Transverse colon (tissue), 4 donors: ENCODE measurements around the gene FAM114A2. TPM values are rescaled to one million over a fixed set of nuclear protein-coding genes. Genes with fewer than 3 reads are reported as not detected.

ENCODE experiments used
- DNase-seq: peaks from one replicate; pipeline ENCODE4 v3.0.0-alpha.2; 2019
- H3K27ac ChIP-seq, 4 donors: fragments of 200-600 bp; sonication (generic); 2 replicates each; pipeline ENCODE4 v1.5.1; 2016 to 2018; ENCODE audit warnings: inconsistent platforms in 4 of 4
- H3K27me3 ChIP-seq: fragments of 200-600 bp; sonication (generic); 2 replicates; pipeline ENCODE4 v1.5.1; 2017; ENCODE audit warnings: inconsistent platforms
- H3K36me3 ChIP-seq, 4 donors: fragments of 200-600 bp; sonication (generic); 2 replicates each; pipeline ENCODE4 v1.5.1; 2017 to 2019; ENCODE audit warnings: inconsistent platforms in 4 of 4
- H3K4me1 ChIP-seq, 4 donors: fragments of 200-600 bp; sonication (generic); 2 replicates each; pipeline ENCODE4 v1.5.1; 2017 to 2020; ENCODE audit warnings: inconsistent platforms in 4 of 4
- H3K4me3 ChIP-seq, 4 donors: fragments of 200-600 bp; sonication (generic); 1 replicate in 1 of 4; 2 replicates in 3 of 4; pipeline versions ENCODE4 v1.5.1 to v1.6.1; 2017 to 2019; ENCODE audit warnings: inconsistent platforms in 4 of 4
- H3K9me3 ChIP-seq, 2 donors: fragments of 200-600 bp; sonication (generic); 2 replicates each; pipeline ENCODE4 v1.5.1; 2017 to 2019; ENCODE audit warnings: inconsistent platforms in 2 of 2
- CTCF ChIP-seq, 5 experiments: fragments of 200-600 bp in 3 of 5; fragments of 450-650 bp in 2 of 5; sonication (generic) in 3 of 5; IDR thresholded peaks; 1 replicate in 2 of 5; 2 replicates in 3 of 5; pipeline ENCODE4 v1.5.1; 2016 to 2017; ENCODE audit warnings: antibody characterized with exemption in 5 of 5, inconsistent platforms in 3 of 5, mild to moderate bottlenecking in 2 of 5, moderate library complexity in 1 of 5
- EP300 ChIP-seq: sonication (generic); formaldehyde crosslinking; IDR thresholded peaks from one replicate; pipeline ENCODE4 v1.6.1; 2017; ENCODE audit warnings: antibody characterized with exemption, low read depth
- POLR2A ChIP-seq: fragments of 450-650 bp; IDR thresholded peaks from one replicate; pipeline ENCODE4 v1.6.1; 2016; ENCODE audit warnings: antibody characterized with exemption, mild to moderate bottlenecking, moderate library complexity
- POLR2AphosphoS5 ChIP-seq, 3 donors: sonication (generic); formaldehyde crosslinking; IDR thresholded peaks; one replicate each; pipeline ENCODE4 v1.6.1; 2016; ENCODE audit warnings: antibody characterized with exemption in 3 of 3
- WGBS, 2 donors: methylation state at CpG; one replicate each; pipeline ENCODE4 v1.1.5; 2018; ENCODE audit warnings: low coverage in 1 of 2; 5-methylcytosine and 5-hydroxymethylcytosine counted together
- in situ Hi-C, 4 donors: fragments of 200-750 bp; cut with MboI; loops; one replicate each; pipeline versions ENCODE4 v1.15.0 to v1.15.1; 2017; ENCODE audit warnings: low sequenced_read_pairs in 3 of 4, low pct_ligation_motif_present in 1 of 4, low pct_unique_long_range_greater_than_20kb in 1 of 4
- intact Hi-C: fragments of 100-400 bp; cut with DNase I; formaldehyde crosslinking; loops from one replicate; pipeline ENCODE4 v1.15.1; 2023; ENCODE audit warnings: low total_unique reads
- total RNA-seq, 4 donors: library from RNA; depleted of rRNA; stranded (reverse); fragments of >200 nt; gene quantifications; one replicate each; pipeline ENCODE4 v1.1.0, GENCODE V29; 2016

FAM114A2 gene
- total RNA-seq, 4 donors from 2014 or later = 4.5 to 18.0 (median 10.6) TPM

- WGBS, 2 donors = 67% methylated on average over 3 of the region's 3 CpGs; no CpG with 5 or more reads in 1 of the 2 donors
- TF ChIP-seq EP300 (no peak), POLR2A (no peak), CTCF (IDR thresholded peaks at IDR 0.05) (no peak), POLR2AphosphoS5 (IDR thresholded peaks at IDR 0.05) (no peak)
- peaks cover 3% of the 10 kb centered on the region for H3K27me3 ChIP-seq
- no peak for DNase-seq
- H3K36me3 ChIP-seq = no peaks in the 10 kb centered on the region
- H3K9me3 ChIP-seq = no peaks in the 10 kb centered on the region
- intact Hi-C loops = loop anchor here (5.0 kb wide), 1 partner anchor 1437 kb away; no protein-coding TSS in a partner anchor
- in situ Hi-C loops = loop anchor here (10.0 to 25.0 kb wide), 7 partner anchors 457 to 1445 kb away; partner anchors contain the start of gene GRIA1 (in 1 of the 4)
- H3K4me1 ChIP-seq = no peaks in the 10 kb centered on the region
- no peak overlapping the region for H3K27ac ChIP-seq
- H3K4me3 ChIP-seq = no peak overlapping the region
These were observed 69.2 kb downstream of the FAM114A2 start for GRCh38 chr5:153969563-153969895.

- DNase-seq = no peak
- in situ Hi-C loops (loop anchor here (10.0 to 25.0 kb wide), 7 partner anchors 457 to 1444 kb away; partner anchors contain the start of gene GRIA1 (in 1 of the 4)), intact Hi-C loops (loop anchor here (5.0 kb wide), 1 partner anchor 1437 kb away; no protein-coding TSS in a partner anchor)
These were observed 69.7 kb downstream of the FAM114A2 start for GRCh38 chr5:153968761-153969562.

GRCh38 chr5:153964880-153965645 lies 73.6 kb downstream of the FAM114A2 start:
- H3K27ac ChIP-seq = no peak overlapping the region
- DNase-seq = peak; percentile 16
- H3K9me3 ChIP-seq = no peaks in the 10 kb centered on the region
- H3K36me3 ChIP-seq = no peaks in the 10 kb centered on the region
- peak; percentile 67 to 79 (median 72) for TF ChIP-seq CTCF (IDR thresholded peaks at IDR 0.05)
- no peak for TF ChIP-seq POLR2A
- H3K4me1 ChIP-seq = no peaks in the 10 kb centered on the region
- WGBS, 2 donors = 22 to 32% methylated on average over 7 to 10 of the region's 10 CpGs
- in situ Hi-C loops (loop anchor here (10.0 to 25.0 kb wide), 7 partner anchors 453 to 1440 kb away; partner anchors contain the start of gene GRIA1 (in 1 of the 4)), intact Hi-C loops (loop anchor here (5.0 kb wide), 1 partner anchor 1433 kb away; no protein-coding TSS in a partner anchor)
- peaks cover 3% of the 10 kb centered on the region for H3K27me3 ChIP-seq
- no peak overlapping the region for H3K4me3 ChIP-seq

More at GRCh38 chr5:153968761-153969562, 69.7 kb downstream of the FAM114A2 start:
- no peak overlapping the region for H3K27ac ChIP-seq
- H3K36me3 ChIP-seq = no peaks in the 10 kb centered on the region
- 82 to 90% methylated on average over 3 to 10 of the region's 10 CpGs for WGBS, 2 donors
- no peaks in the 10 kb centered on the region for H3K9me3 ChIP-seq
- peaks cover 3% of the 10 kb centered on the region for H3K27me3 ChIP-seq
- TF ChIP-seq CTCF (IDR thresholded peaks at IDR 0.05) (no peak), POLR2AphosphoS5 (IDR thresholded peaks at IDR 0.05) (no peak), EP300 (no peak), POLR2A (no peak)
- H3K4me3 ChIP-seq = no peak overlapping the region
- no peaks in the 10 kb centered on the region for H3K4me1 ChIP-seq
